ENCODE measurements around the gene TMEM213.

DNA sequence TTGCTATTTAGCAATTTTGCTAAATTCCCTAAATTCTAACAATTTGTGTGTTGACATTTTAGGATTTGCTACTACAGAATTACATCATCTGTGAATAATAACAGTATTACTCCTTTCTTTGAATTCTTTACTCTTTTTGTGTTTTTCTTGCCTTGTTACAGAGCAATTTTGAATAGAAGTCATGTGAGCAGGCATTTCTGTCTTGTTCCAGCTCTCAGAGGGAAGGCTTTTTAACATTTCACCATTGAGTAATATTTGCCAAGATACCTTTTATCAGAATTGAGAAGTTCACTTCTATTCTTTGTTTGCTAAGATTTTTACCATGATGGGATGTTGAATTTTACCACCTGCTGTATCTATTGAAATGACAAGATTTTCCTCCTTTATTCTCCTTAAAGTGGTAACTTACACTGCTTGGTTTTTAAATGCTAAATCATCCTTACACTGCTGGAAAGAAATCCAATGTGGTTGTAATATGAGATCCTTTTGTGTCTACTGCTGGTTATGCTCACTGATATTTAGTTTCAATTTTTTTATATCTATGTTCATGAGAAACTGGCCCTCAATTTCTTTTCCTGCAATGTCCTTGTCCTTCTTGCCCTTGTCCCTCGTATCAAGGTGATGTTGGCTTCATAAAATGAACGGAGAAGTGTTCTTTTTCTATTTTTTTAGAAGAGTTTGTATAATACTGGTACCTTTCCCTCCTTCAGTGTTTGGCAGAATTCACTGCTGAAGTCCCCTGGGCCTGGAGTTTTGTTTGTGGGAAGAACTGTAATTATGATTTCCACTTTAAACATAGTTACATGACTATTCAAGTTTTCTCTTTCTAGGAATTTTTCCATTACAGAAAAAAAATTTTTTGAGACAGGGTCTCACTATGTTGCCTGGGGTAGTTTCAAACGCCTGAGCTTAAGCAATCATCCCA lies 50.5 kb downstream of the TMEM213 start:
- TF ChIP-seq, protein P1, sequence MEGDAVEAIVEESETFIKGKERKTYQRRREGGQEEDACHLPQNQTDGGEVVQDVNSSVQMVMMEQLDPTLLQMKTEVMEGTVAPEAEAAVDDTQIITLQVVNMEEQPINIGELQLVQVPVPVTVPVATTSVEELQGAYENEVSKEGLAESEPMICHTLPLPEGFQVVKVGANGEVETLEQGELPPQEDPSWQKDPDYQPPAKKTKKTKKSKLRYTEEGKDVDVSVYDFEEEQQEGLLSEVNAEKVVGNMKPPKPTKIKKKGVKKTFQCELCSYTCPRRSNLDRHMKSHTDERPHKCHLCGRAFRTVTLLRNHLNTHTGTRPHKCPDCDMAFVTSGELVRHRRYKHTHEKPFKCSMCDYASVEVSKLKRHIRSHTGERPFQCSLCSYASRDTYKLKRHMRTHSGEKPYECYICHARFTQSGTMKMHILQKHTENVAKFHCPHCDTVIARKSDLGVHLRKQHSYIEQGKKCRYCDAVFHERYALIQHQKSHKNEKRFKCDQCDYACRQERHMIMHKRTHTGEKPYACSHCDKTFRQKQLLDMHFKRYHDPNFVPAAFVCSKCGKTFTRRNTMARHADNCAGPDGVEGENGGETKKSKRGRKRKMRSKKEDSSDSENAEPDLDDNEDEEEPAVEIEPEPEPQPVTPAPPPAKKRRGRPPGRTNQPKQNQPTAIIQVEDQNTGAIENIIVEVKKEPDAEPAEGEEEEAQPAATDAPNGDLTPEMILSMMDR (conservative IDR thresholded peaks at IDR 0.05) = no peak
- no peak for TF ChIP-seq EZH2 (IDR thresholded peaks at IDR 0.05; ENCODE audit: low read depth)
